ENCODE measurements around the gene DNASE2.

The DNASE2 gene

DNA sequence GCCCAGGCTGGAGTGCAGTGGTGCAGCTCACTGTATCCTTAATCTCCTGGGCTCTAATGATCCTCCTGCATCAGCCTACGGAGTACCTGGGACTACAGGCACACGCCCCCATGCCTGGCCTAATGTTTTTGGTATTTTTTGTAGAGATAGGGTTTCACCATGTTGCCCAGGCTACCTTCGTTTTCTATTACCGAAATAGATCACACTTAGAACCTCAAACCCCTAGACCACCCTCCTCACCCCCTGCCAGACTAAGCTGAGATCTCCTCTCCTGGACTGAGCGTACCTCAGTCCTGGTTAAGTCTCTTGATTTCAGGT lies 5.4 kb upstream of the DNASE2 start:
- DNase-seq = no peak

DNA sequence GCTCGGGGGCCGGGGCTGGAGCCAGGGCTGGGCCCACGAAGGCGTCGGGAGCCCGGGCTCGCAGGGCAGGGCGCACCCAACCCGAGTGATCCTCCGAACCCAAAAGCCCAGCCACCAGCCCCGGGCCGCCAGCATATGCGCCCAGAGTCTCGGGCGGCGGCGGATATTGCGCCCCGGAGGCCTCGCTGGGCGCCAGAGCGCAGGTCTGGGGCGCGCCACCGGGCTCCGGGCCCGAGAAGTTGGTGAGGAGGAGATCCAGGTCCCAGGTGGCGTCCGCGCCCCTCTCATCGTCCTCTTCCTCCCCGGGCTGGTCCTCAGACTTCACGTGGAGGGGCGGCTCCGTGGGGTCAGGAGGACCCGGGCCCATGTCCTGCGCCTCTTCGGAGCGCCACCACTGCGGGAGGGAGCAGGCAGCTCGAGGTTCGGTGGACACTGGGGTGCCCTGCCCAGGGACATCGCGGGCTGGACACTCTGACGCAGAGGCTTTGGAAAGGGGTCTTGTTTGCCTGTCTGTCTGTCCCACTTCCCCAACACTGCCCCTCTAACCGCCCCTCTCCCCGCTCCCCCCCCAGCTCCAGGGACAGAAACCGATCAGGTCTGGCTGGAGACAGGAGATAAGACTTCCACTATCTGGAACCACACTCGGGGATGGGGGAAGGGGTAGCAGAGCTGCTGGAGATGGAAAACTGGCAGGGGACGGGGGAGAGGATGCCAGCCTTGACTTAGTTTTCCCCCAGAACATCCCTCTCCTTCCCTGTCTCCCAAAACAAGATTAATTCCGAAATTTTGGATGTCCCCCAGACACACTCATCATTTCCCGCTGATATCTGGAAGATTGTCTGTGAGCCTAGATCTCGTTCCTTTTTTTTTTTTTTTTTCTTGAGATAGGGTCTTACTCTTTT lies 4.8 kb upstream of the DNASE2 start:
- DNase-seq = no peak

DNA sequence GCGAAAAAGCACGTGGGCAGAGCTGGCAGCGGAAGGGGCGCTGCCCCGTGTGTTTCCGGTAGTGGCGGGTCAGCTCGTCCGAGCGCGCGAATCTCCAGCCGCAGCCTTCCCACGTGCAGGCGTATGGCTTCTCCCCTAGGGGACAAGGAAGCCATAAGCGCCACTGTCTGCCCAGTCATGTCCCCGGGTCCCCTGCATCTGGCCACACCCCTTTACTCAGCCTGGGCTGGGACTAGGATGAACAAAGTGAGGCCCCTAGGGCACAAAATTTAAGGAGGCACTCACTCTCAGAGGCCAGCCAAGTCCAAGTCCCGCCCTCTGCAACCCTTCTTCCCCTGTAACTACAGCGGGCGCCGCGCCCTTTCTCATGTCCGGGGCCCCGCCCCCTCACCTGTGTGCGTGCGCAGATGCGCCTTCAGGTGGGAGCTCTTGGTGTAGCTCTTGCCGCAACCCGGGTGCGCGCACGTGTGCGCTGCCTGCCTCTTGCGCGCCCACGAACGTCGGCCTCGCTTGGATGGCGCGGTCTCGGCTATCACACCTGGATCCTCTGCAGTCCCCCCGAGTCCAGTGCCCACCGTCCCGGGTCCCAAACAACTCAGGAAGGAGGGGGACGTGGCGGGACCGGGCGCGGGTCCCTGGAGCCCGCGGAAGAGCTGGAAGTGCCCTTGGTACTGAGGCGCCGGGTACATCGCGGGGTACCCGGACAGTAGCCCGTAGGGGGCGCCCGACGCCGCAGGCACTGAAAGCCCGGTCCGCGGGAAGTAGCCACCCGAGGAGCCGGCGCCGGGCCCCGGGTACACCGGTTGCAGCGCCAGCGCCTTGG lies 3.9 kb upstream of the DNASE2 start:
- DNase-seq = peak; percentile 55

DNA sequence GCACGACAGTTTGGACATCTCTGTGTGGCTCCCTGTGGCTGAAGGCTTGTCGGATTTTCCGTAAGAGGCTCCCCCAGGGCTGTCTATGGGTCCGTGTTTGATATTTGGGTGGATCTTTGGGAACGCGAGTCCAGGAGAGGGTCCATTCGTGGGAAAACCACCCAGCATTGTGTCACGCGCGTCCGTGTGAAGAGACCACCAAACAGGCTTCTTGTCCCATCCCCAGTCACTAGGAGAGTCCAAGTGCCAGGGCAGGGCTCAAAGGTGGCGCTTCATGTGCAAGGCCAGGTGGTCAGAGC lies 3.3 kb upstream of the DNASE2 start:
- no peak for DNase-seq

DNA sequence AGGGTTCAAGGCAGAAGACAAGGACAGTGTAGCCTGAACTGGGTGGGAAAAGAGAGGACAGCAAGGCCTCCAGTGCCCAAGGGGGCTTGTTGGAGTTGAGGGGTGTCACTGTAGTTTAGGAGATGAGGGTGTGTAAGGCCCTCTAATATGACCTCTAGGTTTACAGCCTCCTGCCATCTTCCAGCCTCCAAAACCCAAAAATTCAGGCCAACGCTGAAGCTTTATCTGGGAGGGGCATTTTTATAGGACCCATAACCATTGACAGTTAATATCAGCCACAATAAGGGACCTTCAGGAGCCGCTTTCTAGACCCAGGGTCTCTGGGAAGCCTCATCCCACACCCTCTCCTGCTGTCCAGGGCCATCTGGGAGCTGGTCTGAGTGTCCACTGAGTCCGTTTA lies 3.0 kb upstream of the DNASE2 start:
- no peak for DNase-seq

DNA sequence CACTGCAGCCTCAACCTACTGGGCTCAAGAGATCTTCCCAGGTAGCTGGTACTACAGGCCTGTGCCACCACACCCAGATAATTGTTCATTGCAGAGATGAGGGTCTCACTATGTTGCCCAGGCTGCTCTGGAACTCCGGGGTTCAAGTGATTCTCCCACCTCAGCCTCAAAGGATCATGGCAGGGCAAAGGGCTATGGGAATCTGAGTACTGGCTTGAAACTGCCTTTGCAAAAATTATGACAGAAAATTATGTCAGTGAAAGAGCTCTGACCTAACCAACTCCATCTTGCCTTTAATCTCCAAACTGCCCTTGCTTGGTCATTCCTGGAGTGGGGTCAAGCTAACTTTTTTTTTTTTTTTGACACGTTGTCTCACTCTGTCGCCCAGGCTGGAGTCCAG lies 1.3 kb upstream of the DNASE2 start:
- no peak for DNase-seq

DNA sequence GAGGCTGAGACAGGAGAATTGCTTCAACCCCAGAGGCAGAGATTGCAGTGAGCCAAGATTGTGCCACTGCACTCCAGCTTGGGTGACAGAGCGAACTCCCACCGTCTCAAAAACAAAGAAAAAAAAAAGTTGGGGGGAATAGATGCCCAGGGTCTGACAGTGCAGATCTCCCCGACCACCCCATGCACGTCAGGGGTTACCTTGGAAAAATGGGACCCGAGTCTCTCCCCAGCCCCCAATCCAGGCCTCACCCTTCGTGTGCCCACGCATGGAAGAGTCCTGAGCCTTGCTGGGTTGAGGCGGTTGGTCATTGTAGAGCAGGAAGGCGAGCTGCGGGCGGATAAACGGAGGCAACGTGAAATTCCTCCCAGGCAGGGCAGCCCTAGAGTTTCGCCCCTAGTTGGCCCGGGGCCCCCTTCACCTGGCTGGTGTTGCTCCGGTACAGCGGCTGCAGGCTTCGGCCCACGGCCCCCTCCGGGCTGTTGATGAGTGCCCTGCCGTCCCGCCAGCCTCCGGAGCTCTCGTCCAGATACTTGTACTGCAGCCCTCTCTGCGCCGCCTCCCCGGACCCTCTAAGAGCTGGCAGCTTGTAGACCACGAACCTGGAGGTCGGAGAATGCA lies 588 bp downstream of the DNASE2 start:
- no peak for DNase-seq

DNA sequence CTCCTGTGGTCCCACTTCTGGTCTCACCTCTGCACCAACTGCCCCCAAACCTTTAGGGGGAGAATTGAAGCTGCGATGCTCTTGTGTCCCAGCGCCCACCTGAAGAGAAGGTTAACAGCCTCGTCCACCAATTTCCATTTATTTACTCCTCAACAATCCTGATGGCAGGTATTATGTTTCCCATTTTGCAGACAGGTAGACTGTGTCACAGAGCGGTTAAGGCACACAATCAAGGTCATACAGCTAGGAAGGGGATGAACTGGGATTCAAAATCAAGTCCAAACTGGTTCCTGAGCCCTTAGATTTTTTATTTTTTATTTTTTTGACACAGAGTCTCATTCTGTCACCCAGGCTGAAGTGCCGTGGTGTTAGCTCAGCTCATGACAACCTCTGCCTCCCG lies 6.2 kb downstream of the DNASE2 start:
- no peak for DNase-seq

DNA sequence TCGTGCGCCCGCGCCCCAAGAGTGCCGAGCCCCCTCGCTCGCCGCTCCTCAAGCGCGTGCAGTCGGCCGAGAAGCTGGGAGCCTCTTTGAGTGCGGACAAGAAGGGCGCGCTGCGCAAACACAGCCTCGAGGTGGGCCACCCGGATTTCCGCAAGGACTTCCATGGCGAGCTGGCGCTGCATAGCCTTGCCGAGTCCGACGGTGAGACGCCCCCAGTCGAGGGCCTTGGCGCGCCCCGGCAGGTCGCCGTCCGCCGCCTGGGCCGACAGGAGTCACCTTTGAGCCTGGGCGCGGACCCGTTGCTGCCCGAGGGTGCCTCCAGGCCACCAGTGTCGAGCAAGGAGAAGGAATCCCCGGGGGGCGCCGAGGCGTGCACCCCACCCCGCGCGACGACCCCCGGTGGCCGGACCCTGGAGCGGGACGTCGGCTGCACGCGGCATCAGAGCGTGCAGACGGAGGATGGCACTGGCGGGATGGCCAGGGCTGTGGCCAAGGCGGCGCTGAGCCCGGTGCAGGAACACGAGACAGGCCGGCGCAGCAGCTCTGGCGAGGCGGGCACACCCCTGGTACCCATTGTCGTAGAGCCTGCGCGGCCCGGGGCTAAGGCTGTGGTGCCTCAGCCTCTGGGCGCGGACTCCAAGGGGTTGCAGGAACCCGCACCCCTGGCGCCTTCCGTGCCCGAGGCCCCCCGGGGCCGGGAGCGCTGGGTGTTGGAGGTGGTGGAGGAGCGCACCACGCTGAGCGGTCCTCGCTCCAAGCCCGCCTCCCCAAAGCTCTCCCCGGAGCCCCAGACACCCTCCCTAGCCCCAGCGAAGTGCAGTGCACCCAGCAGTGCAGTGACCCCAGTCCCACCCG lies 7.1 kb downstream of the DNASE2 start:
- DNase-seq = no peak

DNA sequence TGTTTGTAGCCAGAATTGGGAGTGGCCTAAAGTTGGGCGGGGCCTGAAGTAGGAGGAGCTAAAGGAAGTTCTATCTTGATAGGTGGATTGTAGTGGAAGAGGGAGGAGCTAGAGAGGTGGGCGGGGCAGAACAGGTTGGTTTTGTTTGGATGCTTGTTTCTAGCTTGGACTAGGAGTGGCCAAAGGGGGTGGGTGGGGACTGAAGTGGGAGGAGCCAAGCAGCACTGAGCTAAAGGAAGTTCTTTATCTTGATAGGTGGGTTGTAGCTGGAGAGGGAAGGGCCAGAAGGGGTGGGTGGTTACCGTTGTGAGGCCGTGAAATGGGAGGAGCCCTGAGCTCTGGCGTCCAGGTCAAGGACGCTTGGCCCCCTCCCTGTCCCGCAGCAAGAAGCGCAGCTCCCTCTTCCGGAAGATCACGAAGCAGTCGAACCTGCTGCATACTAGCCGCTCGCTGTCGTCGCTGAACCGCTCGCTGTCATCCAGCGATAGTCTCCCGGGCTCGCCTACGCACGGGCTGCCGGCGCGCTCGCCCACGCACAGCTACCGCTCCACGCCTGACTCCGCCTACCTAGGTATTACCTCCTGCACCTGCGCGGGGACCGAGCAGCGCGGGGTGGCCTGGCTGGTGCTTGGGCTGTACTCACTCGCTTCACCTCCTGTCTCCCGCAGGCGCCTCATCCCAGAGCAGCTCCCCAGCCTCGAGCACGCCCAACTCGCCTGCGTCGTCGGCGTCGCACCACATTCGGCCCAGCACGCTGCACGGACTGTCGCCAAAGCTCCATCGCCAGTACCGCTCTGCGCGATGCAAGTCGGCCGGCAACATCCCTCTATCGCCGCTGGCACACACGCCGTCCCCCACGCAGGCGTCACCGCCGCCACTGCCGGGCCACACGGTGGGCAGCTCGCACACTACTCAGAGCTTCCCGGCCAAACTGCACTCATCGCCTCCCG lies 8.0 kb downstream of the DNASE2 start:
- no peak for DNase-seq

DNA sequence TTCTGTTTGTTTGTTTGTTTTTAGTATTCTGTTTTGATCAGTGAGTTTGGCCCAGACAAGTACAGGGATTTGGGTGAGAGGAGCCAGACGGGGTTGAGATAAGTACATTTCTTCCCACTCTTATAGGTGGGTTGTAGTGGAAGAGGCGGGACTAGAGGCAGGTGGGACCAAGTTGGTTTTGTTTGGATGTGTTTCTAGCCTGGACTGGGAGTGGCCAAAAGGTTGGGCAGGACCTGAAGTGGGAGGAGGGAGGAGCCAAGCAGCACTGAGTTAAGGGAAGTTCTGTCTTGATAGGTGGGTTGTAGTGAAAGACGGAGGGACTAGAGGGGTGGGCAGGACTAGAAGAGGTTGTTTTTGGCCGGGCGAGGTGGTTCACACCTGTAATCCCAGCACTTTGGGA lies 9.0 kb downstream of the DNASE2 start:
- DNase-seq = no peak

DNA sequence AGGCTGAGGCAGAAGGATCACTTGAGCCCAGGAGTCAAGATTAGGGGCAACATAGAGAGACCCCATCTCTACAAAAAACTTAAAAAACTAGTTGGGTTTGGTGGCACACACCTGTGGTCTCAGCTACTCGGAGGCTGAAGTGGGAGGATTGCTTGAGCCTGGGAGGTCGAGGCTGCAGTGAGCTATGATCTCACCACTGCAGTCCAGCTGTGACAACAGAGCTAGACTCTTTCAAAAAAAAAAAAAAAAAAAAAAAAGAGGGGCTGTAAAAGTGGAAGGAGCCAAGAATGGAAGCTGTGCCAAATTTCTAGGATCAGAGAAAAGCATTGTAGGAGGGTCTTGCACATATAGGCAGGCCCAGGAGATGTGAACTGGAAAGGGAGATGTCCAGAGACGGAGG lies 9.6 kb downstream of the DNASE2 start:
- DNase-seq = no peak

DNA sequence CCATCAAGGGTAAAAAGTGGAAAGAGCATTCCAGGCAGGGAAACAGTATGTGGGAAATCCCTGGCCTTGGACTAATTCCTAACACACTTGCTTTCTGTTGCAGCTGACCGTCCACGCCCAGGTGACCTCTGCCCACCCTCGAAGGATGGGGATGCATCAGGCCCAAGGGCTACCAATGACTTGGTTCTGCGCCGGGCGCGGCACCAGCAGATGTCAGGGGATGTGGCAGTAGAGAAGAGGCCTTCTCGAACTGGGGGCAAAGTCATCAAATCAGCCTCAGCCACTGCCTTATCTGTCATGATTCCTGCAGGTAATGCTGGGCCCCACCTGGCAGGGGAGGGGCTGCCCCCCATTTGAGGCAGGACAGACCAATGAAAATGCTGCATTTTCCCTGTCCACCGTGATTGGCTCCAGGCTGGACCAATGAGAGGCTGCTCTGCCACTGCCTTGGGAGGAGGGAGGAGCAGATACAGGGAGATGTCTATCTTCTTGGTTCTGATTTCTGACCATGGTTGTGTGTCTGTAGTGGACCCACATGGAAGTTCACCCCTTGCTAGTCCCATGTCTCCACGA lies 12.6 kb downstream of the DNASE2 start:
- no peak for DNase-seq

DNA sequence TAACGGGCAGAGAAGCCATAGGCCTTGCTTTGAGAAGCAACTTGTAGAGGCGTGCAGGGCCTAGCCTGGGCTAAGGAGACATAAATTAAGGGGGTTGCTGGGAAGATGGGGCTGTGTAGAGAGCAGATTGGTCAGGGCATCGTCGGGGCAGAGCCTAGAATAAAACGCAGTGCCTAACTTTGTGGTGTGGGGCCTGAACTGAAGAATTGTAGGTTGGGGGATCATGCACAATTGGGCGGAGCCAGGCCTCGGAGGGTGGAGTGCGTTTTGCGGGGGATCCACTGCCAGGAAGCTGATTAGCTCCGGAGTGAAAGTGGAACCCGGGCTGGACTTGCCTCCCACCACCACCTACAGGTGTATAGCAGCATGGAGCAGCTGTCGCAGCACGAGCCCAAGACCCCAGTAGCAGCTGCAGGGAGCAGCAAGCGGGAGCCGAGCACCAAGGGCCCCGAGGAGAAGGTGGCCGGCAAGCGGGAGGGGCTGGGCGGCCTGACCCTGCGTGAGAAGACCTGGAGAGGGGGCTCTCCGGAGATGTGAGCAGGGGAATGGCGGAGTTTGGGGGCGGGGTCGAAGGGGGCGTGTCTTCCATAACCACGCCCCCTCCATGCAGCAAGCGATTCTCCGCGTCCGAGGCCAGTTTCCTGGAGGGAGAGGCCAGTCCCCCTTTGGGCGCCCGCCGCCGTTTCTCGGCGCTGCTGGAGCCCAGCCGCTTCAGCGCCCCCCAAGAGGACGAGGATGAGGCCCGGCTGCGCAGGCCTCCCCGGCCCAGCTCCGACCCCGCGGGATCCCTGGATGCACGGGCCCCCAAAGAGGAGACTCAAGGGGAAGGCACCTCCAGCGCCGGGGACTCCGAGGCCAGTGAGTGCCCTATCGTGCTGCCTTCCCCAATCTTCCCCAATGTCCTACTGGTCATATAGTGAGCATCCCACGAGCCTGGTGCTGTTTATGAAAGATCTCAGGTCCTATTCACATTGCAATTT lies 13.8 kb downstream of the DNASE2 start:
- DNase-seq = no peak

DNA sequence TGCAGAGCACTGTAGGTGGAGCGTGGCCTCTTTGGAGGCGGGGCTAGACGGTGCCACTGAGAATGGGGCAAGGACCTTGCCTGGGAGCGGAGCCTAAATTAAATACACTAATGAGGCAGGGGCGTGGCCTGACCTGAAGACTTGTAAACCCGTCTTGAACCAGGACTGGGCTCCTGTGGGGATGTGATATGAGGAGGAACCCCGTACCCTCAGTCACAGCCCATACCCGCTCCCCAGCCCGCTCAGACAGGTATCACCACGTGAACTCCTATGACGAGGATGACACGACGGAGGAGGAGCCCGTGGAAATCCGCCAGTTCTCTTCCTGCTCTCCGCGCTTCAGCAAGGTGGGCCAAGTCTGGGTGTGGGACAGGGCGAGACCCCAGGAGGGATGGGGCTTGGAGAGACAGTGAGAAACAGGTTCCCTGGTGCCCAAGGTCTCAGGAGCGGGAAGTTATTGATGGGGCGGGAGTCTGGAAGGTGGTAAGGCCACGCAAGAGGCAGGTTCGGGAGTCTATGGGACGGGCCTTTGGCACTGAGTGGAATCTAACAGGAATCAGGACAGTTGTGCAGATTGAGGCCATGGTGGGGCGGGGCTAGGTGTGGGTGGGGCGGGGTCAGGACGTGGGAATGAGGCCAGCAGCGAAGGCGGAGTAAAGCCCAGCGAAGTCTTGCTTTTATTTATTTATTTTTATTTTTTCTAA lies 14.7 kb downstream of the DNASE2 start:
- DNase-seq = no peak

DNA sequence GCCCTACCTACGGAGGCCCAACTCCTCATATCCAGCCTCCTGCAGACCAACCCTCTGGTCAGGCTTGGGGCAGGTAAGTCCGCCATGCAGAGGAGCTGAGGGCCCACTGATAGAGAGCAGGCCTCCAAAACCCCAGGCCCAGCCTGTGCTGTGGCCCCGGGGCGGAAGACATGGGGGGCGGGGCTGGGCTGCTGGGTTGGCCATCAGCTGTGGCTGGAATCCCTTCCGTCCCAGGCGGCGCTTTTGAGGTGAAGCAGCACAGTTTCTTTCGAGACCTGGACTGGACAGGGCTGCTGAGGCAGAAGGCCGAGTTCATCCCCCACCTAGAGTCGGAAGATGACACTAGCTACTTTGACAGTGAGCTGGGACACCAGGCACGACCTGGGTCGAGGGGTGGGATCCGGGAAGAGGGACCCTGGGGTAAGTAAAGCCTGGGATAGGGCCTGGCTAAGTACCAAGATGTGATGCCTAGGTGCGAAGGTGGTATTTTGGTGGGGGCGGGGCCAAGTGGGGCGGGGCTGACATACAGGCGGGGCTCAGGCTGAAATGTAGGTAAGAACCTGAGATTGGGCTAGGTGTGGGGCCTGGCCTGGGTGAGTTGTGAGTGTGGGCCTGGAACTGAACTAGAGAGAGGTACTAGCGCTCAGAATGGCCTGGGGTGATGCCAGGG lies 15.4 kb downstream of the DNASE2 start:
- no peak for DNase-seq

DNA sequence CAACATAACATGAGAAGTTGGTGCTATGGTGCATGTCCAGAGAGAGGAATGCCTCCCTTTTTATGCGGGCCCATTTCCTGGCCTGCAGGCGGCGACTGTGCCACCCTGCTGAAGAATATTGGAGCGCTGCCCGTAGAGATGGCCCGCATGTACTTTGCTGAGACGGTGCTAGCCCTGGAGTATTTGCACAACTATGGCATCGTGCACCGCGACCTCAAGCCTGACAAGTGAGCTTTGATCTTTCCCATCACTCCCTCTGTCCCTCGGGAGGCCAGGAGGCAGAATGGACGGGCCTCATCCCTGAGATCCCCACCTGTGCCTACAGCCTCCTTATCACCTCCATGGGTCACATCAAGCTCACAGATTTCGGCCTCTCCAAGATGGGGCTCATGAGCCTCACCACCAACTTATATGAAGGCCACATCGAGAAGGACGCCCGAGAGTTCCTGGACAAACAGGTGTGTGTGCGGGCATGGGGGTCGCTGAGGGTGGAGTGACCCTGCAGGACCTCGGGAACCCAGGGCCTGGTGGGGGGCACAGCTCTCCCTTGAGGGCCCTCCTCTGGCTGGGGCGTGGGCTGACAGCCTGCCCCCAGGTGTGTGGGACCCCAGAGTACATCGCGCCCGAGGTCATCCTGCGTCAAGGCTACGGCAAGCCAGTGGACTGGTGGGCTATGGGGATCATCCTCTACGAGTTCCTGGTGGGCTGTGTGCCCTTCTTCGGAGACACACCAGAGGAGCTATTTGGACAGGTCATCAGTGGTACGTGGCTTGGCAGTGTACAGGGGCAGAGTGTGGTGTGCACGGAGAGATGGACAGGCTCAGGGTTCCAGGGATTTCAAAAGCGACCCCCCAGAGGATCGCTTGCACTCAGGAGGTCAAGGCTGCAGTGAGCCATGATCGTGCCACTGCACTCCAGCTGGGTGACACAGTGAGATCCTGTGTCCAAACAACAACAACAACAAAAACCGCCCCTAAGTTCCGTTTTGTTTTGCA lies 16.2 kb downstream of the DNASE2 start:
- DNase-seq = no peak

DNA sequence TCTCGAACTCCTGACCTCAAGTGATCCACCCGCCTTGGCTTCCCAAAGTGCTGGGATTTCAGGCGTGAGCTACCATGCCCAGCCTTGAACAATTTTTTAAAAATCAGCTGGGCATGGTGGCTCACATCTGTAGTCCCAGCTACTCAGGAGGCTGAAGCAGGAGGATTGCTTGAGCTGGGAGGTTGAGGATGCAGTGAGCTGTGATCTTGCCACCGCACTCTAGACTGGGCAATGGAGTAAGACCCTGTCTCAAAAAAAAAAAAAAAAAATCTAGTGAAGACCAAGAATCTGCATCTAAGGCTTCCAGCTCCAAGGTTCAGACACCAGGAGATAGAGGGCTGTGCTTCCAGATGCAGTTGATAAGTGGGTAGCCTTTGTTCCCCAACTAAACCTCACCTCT lies 17.1 kb downstream of the DNASE2 start:
- no peak for DNase-seq

Data from NCI-H526 treated with DMSO at 0.1 percent for 48 hours (cell line).